ENCODE results near the gene HJURP. TPM values are rescaled to one million over a fixed set of nuclear protein-coding genes. Genes with fewer than 3 reads are reported as not detected.

The HJURP gene
- total and polyA plus RNA-seq, 9 of the 15 experiments (the other 6 are each of a cell fraction or from before 2014, with no cell fraction given): 13.8 to 102 (median 28.3) TPM

GRCh38 chr2:233857511-233858141 is 3.3 kb upstream of the HJURP start:
- in situ Hi-C loops (cut with MboI) (loop anchor here (25.0 kb wide), 1 partner anchor 680 kb away; no protein-coding TSS in a partner anchor), intact Hi-C loops (cut with micrococcal nuclease) (loop anchor here (1.0 to 10.0 kb wide), 5 partner anchors 57 to 1257 kb away; no protein-coding TSS in a partner anchor)
- H3K4me2 ChIP-seq (ENCODE audit: insufficient read depth, low read length): peak overlapping the region; percentile 77
- peaks cover 18% of the 10 kb centered on the region for H3K79me2 ChIP-seq (ENCODE audit: control insufficient read depth, insufficient read depth, low read length)
- DNase-seq (ENCODE audit: extremely low read depth in 1 of 4, low spot score in 3 of 4): peak; percentile 52 to 84 (median 62)
- H3K4me1 ChIP-seq (replicated peaks in 1 of 2; ENCODE audit: control insufficient read depth in 2 of 2, insufficient read depth in 2 of 2, low read length in 2 of 2): peaks cover 12 to 14% of the 10 kb centered on the region in 2 experiments; a peak in 4 of 5 replicates
- no peaks in the 10 kb centered on the region for H3K9me1 ChIP-seq (ENCODE audit: control insufficient read depth, insufficient read depth, low read length)
- peak overlapping the region in 1 of 2 experiments; percentile 51; a peak in 2 of 4 replicates for H3K9ac ChIP-seq (ENCODE audit: insufficient read depth in 1 of 2, low read depth in 2 of 2, low read length in 2 of 2)
- ATAC-seq: peak; percentile 78
- H3K27ac ChIP-seq (ENCODE audit: extremely low read depth, low read depth, low read length): peak overlapping the region; percentile 74
- H2AFZ ChIP-seq (ENCODE audit: low read depth, low read length): peak overlapping the region; percentile 61
- CTCF ChIA-PET (ENCODE audit: low intra/inter-chr PET ratio): interaction anchor here (0.7 to 1.3 kb wide), 4 partner anchors 58 to 688 kb away, joined by 3 to 6 read pairs (median 4); no protein-coding TSS in a partner anchor
- peak; percentile 96 for FAIRE-seq
- POLR2A ChIA-PET: interaction anchor here (0.6 to 1.7 kb wide), 6 partner anchors 10 to 409 kb away, joined by 3 to 7 read pairs (median 4); partner anchors contain the start of gene MSL3B
- H3K36me3 ChIP-seq (ENCODE audit: control insufficient read depth, insufficient read depth, low read length): peaks cover 11% of the 10 kb centered on the region
- no peaks in the 10 kb centered on the region for H3K9me3 ChIP-seq (replicated peaks; ENCODE audit: control insufficient read depth, insufficient read depth, low read depth, low read length)
- BruUV-seq (replicated peaks): no TSS peak
- H3K27me3 ChIP-seq (ENCODE audit: control insufficient read depth in 2 of 2, insufficient read depth in 2 of 2, low read length in 2 of 2): no peaks in the 10 kb centered on the region
- 0% methylated on average over 9 of the region's 9 CpGs for WGBS (ENCODE audit: insufficient coverage, low coverage, missing lambda C conversion rate)
- H4K20me1 ChIP-seq (replicated peaks; ENCODE audit: control insufficient read depth, insufficient read depth, low read length): no peaks in the 10 kb centered on the region
- peak overlapping the region; percentile 3; the same call in 1 of the 2 replicates for H3K4me3 ChIP-seq
- TF ChIP-seq CLOCK (CRISPR knock-in tag; IDR thresholded peaks at IDR 0.05; ENCODE audit: borderline replicate concordance) (no peak), ZNF512 (tag; IDR thresholded peaks at IDR 0.05) (no peak), GATAD2A (IDR thresholded peaks at IDR 0.05) (no peak), SIRT6 (IDR thresholded peaks at IDR 0.05; ENCODE audit: low read depth, low read length) (no peak), EHMT2 (IDR thresholded peaks at IDR 0.05) (no peak), SMARCE1 (IDR thresholded peaks at IDR 0.05) (peak; percentile 52; the same call in 1 of the 2 replicates), PML (IDR thresholded peaks at IDR 0.05; ENCODE audit: low read length) (no peak), HCFC1 (IDR thresholded peaks at IDR 0.05; ENCODE audit: low read depth, low read length) (0 out of 2 replicates have a peak, but pooled peaks have one; percentile 19), SMARCA4 (IDR thresholded peaks at IDR 0.05) (peak; percentile 83), ILF3 (IDR thresholded peaks at IDR 0.05; ENCODE audit: borderline replicate concordance) (0 out of 2 replicates have a peak, but pooled peaks have one; percentile 44), DEAF1 (CRISPR knock-in tag; IDR thresholded peaks at IDR 0.05) (peak; percentile 54; the same call in 1 of the 2 replicates), ATF4 (CRISPR knock-in tag; IDR thresholded peaks at IDR 0.05) (peak; percentile 65; the same call in 1 of the 2 replicates), STAG1 (CRISPR knock-in tag; IDR thresholded peaks at IDR 0.05; ENCODE audit: borderline replicate concordance) (no peak), CEBPG (CRISPR knock-in tag; IDR thresholded peaks at IDR 0.05) (peak; percentile 65; the same call in 1 of the 2 replicates), CEBPG (tag; conservative IDR thresholded peaks at IDR 0.05 in 1 of 2, IDR thresholded peaks at IDR 0.05 in 1 of 2) (peak in 1 of 2 experiments; percentile 34; a peak in 1 of 4 replicates)

All from K562 (cell line).